HepG2 (cell line): ENCODE measurements around the gene C1orf21. TPM values are rescaled to one million over a fixed set of nuclear protein-coding genes. Genes with fewer than 3 reads are reported as not detected.

Experiments
- ATAC-seq: fragments of 200-7000 bp; cut with Tn5 transposase; 3 replicates; pipeline ENCODE4 v1.9.1; 2020; ENCODE audit warnings: mild to moderate bottlenecking, moderate library complexity
- BruUV-seq: library from RNA; stranded (reverse); fragments of 400-500 nt; replicated peaks from 2 replicates; lab custom pipeline; 2021; lab: Mats Ljungman, UMichigan
- CTCF ChIA-PET: fragments of 300-600 bp; formaldehyde crosslinking; extraction: SDS; loops from one replicate; lab custom pipeline; 2021; ENCODE audit warnings: low total read pairs, inconsistent platforms, low intra/inter-chr PET ratio; lab: Yijun Ruan, JAX
- POLR2A ChIA-PET: fragments of 350-600 bp; sonication (Branson Sonifier 250); formaldehyde crosslinking; loops from one replicate; lab custom pipeline; 2020; ENCODE audit warnings: antibody characterized with exemption, inconsistent platforms; lab: Yijun Ruan, JAX
- DNase-seq: peaks from one replicate; pipeline ENCODE4 v3.0.0-alpha.2; 2015; ENCODE audit warnings: low spot score
- FAIRE-seq: peaks from 3 replicates; lab custom pipeline; 2011; peaks lifted over from hg19 to GRCh38; lab: Jason Lieb, UNC
- H2AFZ ChIP-seq: one replicate; pipeline ENCODE4 v1.6.1; 2011; ENCODE audit warnings: low read length, inconsistent platforms
- H3K27ac ChIP-seq: fragments of 300-600 bp; 3 replicates; pipeline ENCODE4 v1.8.0; 2011; ENCODE audit warnings: mixed run types, mild to moderate bottlenecking, mixed read lengths, low read length, inconsistent platforms; ENCODE audit not compliant: insufficient read depth; ENCODE audit errors: extremely low read length
- H3K27me3 ChIP-seq, 2 experiments: fragments of 200-600 bp in 1 of 2; 2 replicates in 1 of 2; 3 replicates in 1 of 2; pipeline versions ENCODE4 v1.6.0 to v1.8.0; 2011; ENCODE audit warnings: low read length in 2 of 2, mild to moderate bottlenecking in 2 of 2, moderate library complexity in 2 of 2, inconsistent platforms in 1 of 2; ENCODE audit not compliant: insufficient read depth in 2 of 2, control insufficient read depth in 1 of 2
- H3K36me3 ChIP-seq, 2 experiments: fragments of 200-600 bp in 1 of 2; replicated peaks in 1 of 2; 2 replicates in 1 of 2; 3 replicates in 1 of 2; pipeline versions ENCODE4 v1.5.1 to v1.8.0; 2011; ENCODE audit warnings: low read length in 2 of 2, inconsistent platforms in 1 of 2; ENCODE audit not compliant: insufficient read depth in 2 of 2, control insufficient read depth in 1 of 2
- H3K4me1 ChIP-seq: 2 replicates; pipeline ENCODE4 v1.5.1; 2012; ENCODE audit warnings: low read length, inconsistent platforms; ENCODE audit not compliant: insufficient read depth
- H3K4me2 ChIP-seq: 2 replicates; pipeline ENCODE4 v1.6.0; 2011; ENCODE audit warnings: low read depth, low read length, inconsistent platforms
- H3K4me3 ChIP-seq, 3 experiments: fragments of 200-600 bp in 1 of 3; sonication (generic), shearing (Covaris generic) in 1 of 3; replicated peaks in 1 of 3; 2 replicates each; pipeline ENCODE4 v1.5.1; 2011 to 2016; ENCODE audit warnings: low read length in 3 of 3, inconsistent platforms in 2 of 3, low read depth in 2 of 3, mild to moderate bottlenecking in 2 of 3, control low read depth in 1 of 3, mixed read lengths in 1 of 3; ENCODE audit not compliant: insufficient read depth in 1 of 3
- H3K79me2 ChIP-seq: one replicate; pipeline ENCODE4 v1.6.1; 2011; ENCODE audit warnings: low read length, inconsistent platforms; ENCODE audit not compliant: insufficient read depth
- H3K9ac ChIP-seq: 2 replicates; pipeline ENCODE4 v1.6.0; 2011; ENCODE audit warnings: mild to moderate bottlenecking, low read depth, low read length, inconsistent platforms; ENCODE audit not compliant: insufficient read depth
- H3K9me3 ChIP-seq: 2 replicates; pipeline ENCODE4 v1.5.1; 2012; ENCODE audit warnings: mild to moderate bottlenecking, low read length
- H4K20me1 ChIP-seq: 2 replicates; pipeline ENCODE4 v1.6.0; 2011; ENCODE audit warnings: inconsistent platforms, mild to moderate bottlenecking, low read length, moderate library complexity; ENCODE audit not compliant: insufficient read depth
- EZH2 ChIP-seq: conservative IDR thresholded peaks from 2 replicates; pipeline ENCODE4 v1.6.1; 2012; ENCODE audit warnings: mild to moderate bottlenecking, low read depth, low read length, moderate library complexity
- GPN1 ChIP-seq: sonication (generic); formaldehyde crosslinking; IDR thresholded peaks from 2 replicates; pipeline ENCODE4 v1.5.1; 2020; ENCODE audit warnings: missing genetic modification reagents, borderline replicate concordance
- KMT2B ChIP-seq: IDR thresholded peaks from 2 replicates; pipeline ENCODE4 v1.6.1; 2016; ENCODE audit warnings: missing genetic modification reagents, missing compliant biosample characterization
- RBM39 ChIP-seq: fragments of 200-400 bp; formaldehyde crosslinking; IDR thresholded peaks from one replicate; pipeline ENCODE4 v1.6.1; 2018; ENCODE audit warnings: antibody characterized with exemption, mild to moderate bottlenecking, low read depth, low read length; ENCODE audit not compliant: poor library complexity, severe bottlenecking
- WIZ ChIP-seq: sonication (generic); formaldehyde crosslinking; IDR thresholded peaks from 2 replicates; pipeline ENCODE4 v1.5.1; 2020; ENCODE audit warnings: mild to moderate bottlenecking, missing genetic modification reagents
- WGBS: methylation state at CpG from one replicate; pipeline ENCODE4 v1.1.6; 2017; ENCODE audit warnings: low lambda C conversion rate; 5-methylcytosine and 5-hydroxymethylcytosine counted together
- in situ Hi-C: cut with HindIII; loops from 2 replicates; pipeline ENCODE4 v1.10.0; 2017; ENCODE audit warnings: low pct_unique_long_range_greater_than_20kb; ENCODE audit not compliant: extremely low pct_ligation_motif_present
- intact Hi-C: fragments of 100-400 bp; cut with micrococcal nuclease; formaldehyde crosslinking; loops from one replicate; pipeline ENCODE4 v1.10.0; 2022; ENCODE audit not compliant: unreplicated experiment
- polyA plus RNA-seq, 8 experiments: library from polyadenylated mRNA; depleted of rRNA in 3 of 8; stranded (reverse) in 7 of 8; unstranded in 1 of 8; fragments of >200 nt; fragmentation: Illumina TruSeq in 4 of 8; extraction: Trizol in 4 of 8; gene quantifications; 2 replicates each; pipeline versions ENCODE4 v1.2.1 to v1.2.3, GENCODE V29; 2011 to 2016; ENCODE audit warnings: low read depth in 4 of 8, missing spikeins in 1 of 8, mixed read lengths in 1 of 8; ENCODE audit not compliant: insufficient read depth in 1 of 8
- total RNA-seq, 5 experiments: library from RNA; depleted of rRNA; stranded (reverse); fragments of >200 nt; fragmentation: Illumina TruSeq; extraction: Trizol; gene quantifications; 2 replicates each; pipeline ENCODE4 v1.2.3, GENCODE V29; 2016; ENCODE audit warnings: low read depth in 1 of 5
- TF ChIP-seq, protein P1 (sequence below), 2 experiments: fragments of 450-650 bp in 1 of 2; sonication (generic) in 1 of 2; formaldehyde crosslinking; IDR thresholded peaks; 2 replicates each; pipeline versions ENCODE4 v1.5.0 to v1.8.0; 2020 to 2022; ENCODE audit warnings: mild to moderate bottlenecking in 1 of 2, missing genetic modification reagents in 1 of 2
- TF ChIP-seq, protein P2 (sequence below): sonication (generic); formaldehyde crosslinking; conservative IDR thresholded peaks from 2 replicates; pipeline ENCODE4 v1.8.0; 2022; ENCODE audit warnings: missing genetic modification reagents

Gene C1orf21
- total and polyA plus RNA-seq, 2 of the 13 experiments (the other 11 are each of a cell fraction or from before 2014, with no cell fraction given) = not detected

DNA sequence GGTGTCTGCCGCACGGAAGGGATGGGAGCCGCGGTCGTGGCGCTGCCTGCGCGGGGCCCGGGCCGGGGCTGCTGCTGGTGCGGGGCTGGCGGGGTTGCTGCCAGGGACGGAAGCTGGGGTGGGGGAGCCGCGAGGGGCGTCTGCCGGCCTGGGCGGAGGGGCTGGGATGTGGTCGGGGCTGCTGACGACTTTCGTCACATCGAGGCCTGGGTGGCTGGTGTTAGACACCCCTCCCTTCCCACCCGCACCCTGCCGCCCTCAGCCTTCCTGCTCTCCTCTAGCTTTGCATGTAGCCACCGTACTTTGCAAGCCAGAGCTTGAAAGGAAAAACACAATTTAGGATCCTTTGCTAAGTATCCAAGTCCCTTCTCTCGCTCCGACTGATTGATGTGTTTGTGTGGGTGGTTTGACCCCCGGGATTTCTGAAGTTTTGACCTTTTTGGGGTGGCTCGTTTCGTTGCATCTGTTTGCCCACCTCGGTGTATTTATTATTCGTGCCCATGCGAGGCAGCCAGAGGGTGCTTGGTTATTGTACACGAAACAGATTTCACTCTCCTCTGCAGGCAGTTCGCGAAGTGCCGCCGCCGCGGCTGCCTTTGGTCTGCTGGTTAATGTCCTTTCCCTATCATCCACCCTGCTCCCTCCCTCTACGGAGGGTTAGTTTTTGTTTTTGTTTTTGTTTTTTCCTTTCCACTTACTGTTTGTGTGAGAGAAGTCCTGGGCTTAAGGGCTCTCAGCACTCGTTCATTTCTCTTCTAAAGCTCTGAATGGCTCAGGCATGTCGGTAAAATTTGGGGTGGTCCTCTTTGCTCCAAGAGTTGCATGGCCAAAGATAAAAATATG lies 868 bp downstream of the C1orf21 start:
- peaks cover 5 to 53% of the 10 kb centered on the region in 2 experiments for H3K27me3 ChIP-seq
- no peaks in the 10 kb centered on the region for H3K9me3 ChIP-seq
- H3K4me1 ChIP-seq = peaks cover 17% of the 10 kb centered on the region
- ATAC-seq = peak; percentile 57
- no peak overlapping the region for H3K27ac ChIP-seq
- no TSS peak for BruUV-seq
- WGBS = 3% methylated on average over 19 of the region's 43 CpGs
- in situ Hi-C loops (no loop called here), intact Hi-C loops (no loop called here)
- H3K9ac ChIP-seq = no peak overlapping the region
- CTCF ChIA-PET = no interaction called here
- H3K4me3 ChIP-seq = peak overlapping the region in 1 of 3 experiments; percentile 73; a peak in 1 of 6 replicates
- DNase-seq = no peak
- FAIRE-seq = no peak
- H2AFZ ChIP-seq = no peak overlapping the region
- no peaks in the 10 kb centered on the region for H3K79me2 ChIP-seq
- POLR2A ChIA-PET = interaction anchor here (0.6 kb wide), 1 partner anchor 322 kb away, joined by 3 read pairs; no protein-coding TSS in a partner anchor
- peak overlapping the region; percentile 67 for H3K4me2 ChIP-seq
- TF ChIP-seq EZH2 = peak; percentile 95
- no peak for TF ChIP-seq KMT2B (CRISPR knock-in tag)
- TF ChIP-seq GPN1 = no peak
- no peak for TF ChIP-seq WIZ (CRISPR knock-in tag)
- TF ChIP-seq, protein P1, sequence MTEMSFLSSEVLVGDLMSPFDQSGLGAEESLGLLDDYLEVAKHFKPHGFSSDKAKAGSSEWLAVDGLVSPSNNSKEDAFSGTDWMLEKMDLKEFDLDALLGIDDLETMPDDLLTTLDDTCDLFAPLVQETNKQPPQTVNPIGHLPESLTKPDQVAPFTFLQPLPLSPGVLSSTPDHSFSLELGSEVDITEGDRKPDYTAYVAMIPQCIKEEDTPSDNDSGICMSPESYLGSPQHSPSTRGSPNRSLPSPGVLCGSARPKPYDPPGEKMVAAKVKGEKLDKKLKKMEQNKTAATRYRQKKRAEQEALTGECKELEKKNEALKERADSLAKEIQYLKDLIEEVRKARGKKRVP (CRISPR knock-in tag; IDR thresholded peaks at IDR 0.05) = no peak
- TF ChIP-seq, protein P2, sequence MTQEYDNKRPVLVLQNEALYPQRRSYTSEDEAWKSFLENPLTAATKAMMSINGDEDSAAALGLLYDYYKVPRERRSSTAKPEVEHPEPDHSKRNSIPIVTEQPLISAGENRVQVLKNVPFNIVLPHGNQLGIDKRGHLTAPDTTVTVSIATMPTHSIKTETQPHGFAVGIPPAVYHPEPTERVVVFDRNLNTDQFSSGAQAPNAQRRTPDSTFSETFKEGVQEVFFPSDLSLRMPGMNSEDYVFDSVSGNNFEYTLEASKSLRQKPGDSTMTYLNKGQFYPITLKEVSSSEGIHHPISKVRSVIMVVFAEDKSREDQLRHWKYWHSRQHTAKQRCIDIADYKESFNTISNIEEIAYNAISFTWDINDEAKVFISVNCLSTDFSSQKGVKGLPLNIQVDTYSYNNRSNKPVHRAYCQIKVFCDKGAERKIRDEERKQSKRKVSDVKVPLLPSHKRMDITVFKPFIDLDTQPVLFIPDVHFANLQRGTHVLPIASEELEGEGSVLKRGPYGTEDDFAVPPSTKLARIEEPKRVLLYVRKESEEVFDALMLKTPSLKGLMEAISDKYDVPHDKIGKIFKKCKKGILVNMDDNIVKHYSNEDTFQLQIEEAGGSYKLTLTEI (CRISPR knock-in tag) = no peak
- TF ChIP-seq RBM39 = peak; percentile 10
- TF ChIP-seq, all 625 proteins: peak for 2
- Histone ChIP-seq H4K20me1 (no peaks in the 10 kb centered on the region), H3K36me3 (no peaks in the 10 kb centered on the region)
